Measurements from ENCODE around the gene SDHB.

GRCh38 chr1:17065666-17066065, 11.8 kb upstream of the SDHB start:
- no peak for TF ChIP-seq CTCF (conservative IDR thresholded peaks at IDR 0.05 in 1 of 2, IDR thresholded peaks at IDR 0.05 in 1 of 2; ENCODE audit: extremely low read depth in 1 of 2, insufficient read depth in 1 of 2, low read depth in 1 of 2, low read length in 2 of 2)
- TF ChIP-seq EZH2 (IDR thresholded peaks at IDR 0.05; ENCODE audit: borderline replicate concordance, low read length), result no peak
